Neutrophil (primary cell): ENCODE data around the gene KLHL29.

ENCODE experiments used
- H3K27ac ChIP-seq: fragments of 200-600 bp; sonication (generic); 2 replicates; pipeline ENCODE4 v1.5.1; 2016; ENCODE audit warnings: mild to moderate bottlenecking, moderate library complexity
- H3K27me3 ChIP-seq: fragments of 200-600 bp; sonication (generic); 2 replicates; pipeline ENCODE4 v1.6.0; 2016; ENCODE audit warnings: mild to moderate bottlenecking
- H3K36me3 ChIP-seq: fragments of 200-600 bp; sonication (generic); 2 replicates; pipeline ENCODE4 v1.5.1; 2017
- H3K4me1 ChIP-seq, 2 experiments: fragments of 200-600 bp in 1 of 2; sonication (generic) in 1 of 2; 1 replicate in 1 of 2; 2 replicates in 1 of 2; pipeline versions ENCODE4 v1.5.1 to v1.6.1; 2013 to 2016; ENCODE audit warnings: low read depth in 1 of 2, low read length in 1 of 2, mild to moderate bottlenecking in 1 of 2, moderate library complexity in 1 of 2; ENCODE audit not compliant: control insufficient read depth in 1 of 2, insufficient read depth in 1 of 2
- H3K4me3 ChIP-seq, 2 experiments: fragments of 200-600 bp in 1 of 2; sonication (generic) in 1 of 2; 1 replicate in 1 of 2; 2 replicates in 1 of 2; pipeline ENCODE4 v1.5.1; 2013 to 2016; ENCODE audit warnings: low read depth in 1 of 2, low read length in 1 of 2, mild to moderate bottlenecking in 1 of 2, moderate library complexity in 1 of 2
- H3K9me3 ChIP-seq: fragments of 200-600 bp; sonication (generic); 2 replicates; pipeline ENCODE4 v1.5.1; 2016
- TF ChIP-seq, protein P1 (sequence below): fragments of 200-600 bp; sonication (generic); IDR thresholded peaks from 2 replicates; pipeline ENCODE4 v1.5.1; 2016; ENCODE audit warnings: antibody characterized with exemption

Gene KLHL29

DNA sequence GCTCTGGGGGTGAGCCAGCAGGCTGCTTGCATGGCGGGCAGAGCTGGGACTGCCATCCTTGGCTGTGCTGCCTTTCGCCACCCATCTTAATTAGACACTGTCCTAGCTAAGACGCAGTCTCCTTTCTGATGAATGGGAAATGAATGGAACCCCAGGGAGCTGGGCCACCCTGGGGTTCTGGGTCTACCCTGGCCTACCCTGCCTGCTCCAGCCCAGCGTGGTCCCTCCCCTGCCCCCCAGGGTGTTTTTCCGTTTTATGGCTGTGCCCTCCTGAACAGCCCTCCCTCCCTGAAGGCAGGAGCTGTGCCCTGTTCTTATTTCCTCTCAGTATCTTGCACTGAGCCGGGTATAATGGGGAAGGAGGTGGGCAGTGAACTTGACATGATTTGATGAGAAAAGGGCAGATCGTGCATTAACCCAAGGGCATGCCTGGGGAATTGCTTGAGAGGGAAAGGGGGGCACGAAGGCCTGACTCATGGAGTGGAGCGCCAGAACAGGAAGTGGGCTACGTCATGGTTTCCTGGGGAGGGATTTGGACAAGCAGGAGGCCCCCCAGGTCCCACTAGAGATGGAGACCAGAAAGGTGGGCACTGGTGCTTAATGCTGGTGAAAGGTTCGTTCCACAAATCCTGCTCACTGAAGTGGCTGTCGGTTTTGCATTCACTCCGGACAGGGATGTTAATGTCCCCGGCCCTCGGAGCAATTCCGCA is 165.0 kb downstream of the KLHL29 start:
- Histone ChIP-seq H3K4me3 (no peak overlapping the region), H3K36me3 (no peaks in the 10 kb centered on the region), H3K27ac (no peak overlapping the region), H3K27me3 (peaks cover 18% of the 10 kb centered on the region), H3K9me3 (no peaks in the 10 kb centered on the region), H3K4me1 (no peaks in the 10 kb centered on the region)
- TF ChIP-seq, protein P1, sequence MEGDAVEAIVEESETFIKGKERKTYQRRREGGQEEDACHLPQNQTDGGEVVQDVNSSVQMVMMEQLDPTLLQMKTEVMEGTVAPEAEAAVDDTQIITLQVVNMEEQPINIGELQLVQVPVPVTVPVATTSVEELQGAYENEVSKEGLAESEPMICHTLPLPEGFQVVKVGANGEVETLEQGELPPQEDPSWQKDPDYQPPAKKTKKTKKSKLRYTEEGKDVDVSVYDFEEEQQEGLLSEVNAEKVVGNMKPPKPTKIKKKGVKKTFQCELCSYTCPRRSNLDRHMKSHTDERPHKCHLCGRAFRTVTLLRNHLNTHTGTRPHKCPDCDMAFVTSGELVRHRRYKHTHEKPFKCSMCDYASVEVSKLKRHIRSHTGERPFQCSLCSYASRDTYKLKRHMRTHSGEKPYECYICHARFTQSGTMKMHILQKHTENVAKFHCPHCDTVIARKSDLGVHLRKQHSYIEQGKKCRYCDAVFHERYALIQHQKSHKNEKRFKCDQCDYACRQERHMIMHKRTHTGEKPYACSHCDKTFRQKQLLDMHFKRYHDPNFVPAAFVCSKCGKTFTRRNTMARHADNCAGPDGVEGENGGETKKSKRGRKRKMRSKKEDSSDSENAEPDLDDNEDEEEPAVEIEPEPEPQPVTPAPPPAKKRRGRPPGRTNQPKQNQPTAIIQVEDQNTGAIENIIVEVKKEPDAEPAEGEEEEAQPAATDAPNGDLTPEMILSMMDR: no peak

DNA sequence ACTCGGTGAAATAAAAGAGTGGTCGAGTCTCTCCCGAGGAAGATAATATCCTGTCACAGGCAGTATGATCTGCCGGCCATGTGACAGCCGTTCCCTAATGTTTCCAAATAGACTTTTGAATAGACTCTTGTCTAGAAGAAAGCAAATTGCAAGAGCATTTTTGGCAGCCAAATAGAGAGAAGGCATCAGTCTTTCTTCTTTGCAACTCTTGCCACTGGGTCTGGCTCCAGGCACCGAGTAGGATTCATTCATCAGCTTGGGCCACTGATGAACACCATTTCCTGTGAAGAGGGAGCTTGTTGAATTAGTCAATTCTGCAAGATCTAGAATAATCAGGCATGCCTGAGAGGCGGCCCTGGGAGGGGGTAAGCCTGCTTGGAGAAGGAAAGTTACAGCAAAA is 165.6 kb downstream of the KLHL29 start:
- no peaks in the 10 kb centered on the region for H3K36me3 ChIP-seq
- no peaks in the 10 kb centered on the region for H3K4me1 ChIP-seq
- H3K27ac ChIP-seq: no peak overlapping the region
- peaks cover 13% of the 10 kb centered on the region for H3K27me3 ChIP-seq
- TF ChIP-seq, protein P1: no peak
- no peaks in the 10 kb centered on the region for H3K9me3 ChIP-seq
- no peak overlapping the region for H3K4me3 ChIP-seq

DNA sequence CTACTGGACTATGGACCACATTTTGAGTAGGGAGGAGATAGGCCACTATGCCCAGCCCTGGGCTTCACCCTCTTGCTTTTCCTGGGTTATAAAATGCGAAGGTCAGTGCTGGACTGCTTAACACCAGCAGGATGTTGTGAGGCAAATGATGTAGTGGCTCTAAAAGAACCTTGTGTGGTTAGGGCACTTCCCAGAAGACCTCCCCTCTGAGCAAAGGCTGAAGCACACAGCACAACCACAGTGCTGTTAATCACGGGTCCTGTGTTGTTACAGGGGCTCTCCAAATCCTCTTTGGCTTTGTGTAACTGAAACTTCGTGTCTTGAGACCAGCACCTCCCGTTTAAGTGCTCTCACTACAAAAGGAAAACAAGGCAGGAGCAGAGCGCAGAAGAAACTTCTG is 166.9 kb downstream of the KLHL29 start:
- TF ChIP-seq, protein P1: no peak
- H3K4me1 ChIP-seq: no peaks in the 10 kb centered on the region
- H3K36me3 ChIP-seq: no peaks in the 10 kb centered on the region
- H3K4me3 ChIP-seq: no peak overlapping the region
- no peak overlapping the region for H3K27ac ChIP-seq
- H3K9me3 ChIP-seq: no peaks in the 10 kb centered on the region
- H3K27me3 ChIP-seq: peaks cover 8% of the 10 kb centered on the region

DNA sequence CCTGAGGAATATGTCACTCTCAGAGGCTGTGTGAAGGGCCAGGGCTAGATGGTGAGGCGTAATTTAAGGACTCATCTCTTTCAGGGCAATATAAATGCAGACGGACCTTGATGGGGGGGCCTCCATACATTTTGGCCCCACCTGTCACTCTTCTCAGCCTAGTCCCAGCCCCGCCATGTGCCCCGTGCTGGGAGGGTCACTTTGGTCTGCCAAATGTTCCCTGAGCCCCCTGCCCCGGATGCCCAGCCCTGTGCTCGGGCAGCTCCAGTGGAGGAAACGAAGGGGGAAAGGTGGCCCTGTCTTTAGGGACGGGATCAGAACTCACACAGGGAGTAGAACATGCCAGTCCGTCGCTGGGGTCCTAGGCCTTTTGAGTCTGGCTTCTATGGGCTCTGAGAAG is 168.6 kb downstream of the KLHL29 start:
- Histone ChIP-seq H3K4me3 (no peak overlapping the region), H3K9me3 (no peaks in the 10 kb centered on the region), H3K4me1 (no peaks in the 10 kb centered on the region), H3K36me3 (no peaks in the 10 kb centered on the region), H3K27me3 (peaks cover 8% of the 10 kb centered on the region), H3K27ac (no peak overlapping the region)
- TF ChIP-seq, protein P1: no peak

DNA sequence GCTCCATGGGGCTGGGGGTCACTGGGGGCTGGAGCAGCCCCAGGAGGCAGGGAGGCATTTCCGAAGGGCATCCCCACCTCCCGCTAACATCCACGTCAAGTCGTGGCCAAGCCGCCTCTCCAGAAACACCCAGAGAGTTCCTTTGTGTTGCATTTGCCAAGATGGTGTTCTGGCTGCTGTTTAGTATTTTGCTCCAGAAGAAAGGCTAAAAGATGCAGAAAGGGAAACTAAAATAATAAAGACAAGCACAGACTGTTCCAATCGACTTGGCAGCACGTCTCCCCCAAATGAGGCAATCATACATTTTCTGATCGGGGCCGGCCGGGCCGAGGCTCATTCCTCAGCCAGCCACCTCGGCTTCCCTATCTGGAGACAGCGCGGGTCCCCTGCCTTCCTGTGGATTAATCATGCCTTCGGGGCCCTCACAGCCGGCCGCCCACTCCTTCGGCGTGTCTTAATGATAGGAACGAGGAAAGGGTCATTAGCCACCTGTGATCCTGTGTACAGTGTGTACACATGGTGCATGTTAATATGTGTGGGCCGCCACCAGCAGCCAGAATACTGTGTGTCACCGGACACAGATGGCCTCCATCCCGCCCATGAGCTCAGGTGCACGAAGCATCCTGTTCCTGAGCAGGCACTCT is 169.2 kb downstream of the KLHL29 start:
- H3K4me3 ChIP-seq: no peak overlapping the region
- H3K4me1 ChIP-seq: no peaks in the 10 kb centered on the region
- TF ChIP-seq, protein P1: no peak
- no peak overlapping the region for H3K27ac ChIP-seq
- no peaks in the 10 kb centered on the region for H3K36me3 ChIP-seq
- peaks cover 8% of the 10 kb centered on the region for H3K27me3 ChIP-seq
- H3K9me3 ChIP-seq: no peaks in the 10 kb centered on the region
